ENCODE measurements around the gene SYP.

SYP gene

GRCh38 chrX:49167740-49168108, 32.3 kb downstream of the SYP start:
- TF ChIP-seq ZNF121 (tag by site-specific recombination; IDR thresholded peaks at IDR 0.05), result no peak
- TF ChIP-seq ZNF664 (tag by site-specific recombination; IDR thresholded peaks at IDR 0.05), result peak; percentile 74
- POLR2A ChIA-PET, result interaction anchor here (0.6 to 2.2 kb wide), 5 partner anchors 12 to 101 kb away, joined by 3 to 16 read pairs (median 3); no protein-coding TSS in a partner anchor
- Histone ChIP-seq H3K4me3 (ENCODE audit: low read depth, low read length) (no peak overlapping the region), H3K27ac (ENCODE audit: extremely low read depth, low read depth, low read length) (no peak overlapping the region; the same call in 1 of the 2 replicates), H3K9me3 (ENCODE audit: control insufficient read depth, insufficient read depth, low read depth, low read length) (no peaks in the 10 kb centered on the region), H3K36me3 (ENCODE audit: control insufficient read depth in 2 of 2, insufficient read depth in 1 of 2, low read length in 2 of 2) (no peaks in the 10 kb centered on the region), H3K4me1 (ENCODE audit: control insufficient read depth, insufficient read depth, low read length) (peaks cover 7% of the 10 kb centered on the region)
- CTCF ChIA-PET, result interaction anchor here (0.9 to 2.7 kb wide), 3 partner anchors 9 to 25 kb away, joined by 3 to 16 read pairs (median 14); no protein-coding TSS in a partner anchor

- peak overlapping the region; percentile 77 for H3K27ac ChIP-seq (ENCODE audit: extremely low read depth, low read depth, low read length)
- no peaks in the 10 kb centered on the region for H3K36me3 ChIP-seq (ENCODE audit: control insufficient read depth in 2 of 2, insufficient read depth in 1 of 2, low read length in 2 of 2)
- ChIA-PET POLR2A (interaction anchor here (0.6 to 2.2 kb wide), 12 partner anchors 11 to 491 kb away, joined by 3 to 16 read pairs (median 4); partner anchors contain the start of genes PPP1R3F and TFE3), CTCF (interaction anchor here (0.6 to 2.7 kb wide), 7 partner anchors 11 to 78 kb away, joined by 3 to 16 read pairs (median 4); no protein-coding TSS in a partner anchor)
- H3K4me1 ChIP-seq (ENCODE audit: control insufficient read depth, insufficient read depth, low read length), result peaks cover 7% of the 10 kb centered on the region
- H3K4me3 ChIP-seq (ENCODE audit: low read depth, low read length), result peak overlapping the region; percentile 6; the same call in 1 of the 2 replicates
- no peaks in the 10 kb centered on the region for H3K9me3 ChIP-seq (ENCODE audit: control insufficient read depth, insufficient read depth, low read depth, low read length)
- no peak for TF ChIP-seq ZBTB44 (tag by site-specific recombination; IDR thresholded peaks at IDR 0.05)
- TF ChIP-seq ZNF580 (tag by site-specific recombination; IDR thresholded peaks at IDR 0.05), result no peak
- peak; percentile 37; the same call in 1 of the 2 replicates for TF ChIP-seq HIC1 (tag by site-specific recombination; IDR thresholded peaks at IDR 0.05)
- TF ChIP-seq GLIS2 (tag by site-specific recombination; IDR thresholded peaks at IDR 0.05), result no peak
- peak; percentile 69; the same call in 1 of the 2 replicates for TF ChIP-seq ZBTB20 (tag by site-specific recombination; IDR thresholded peaks at IDR 0.05)
- TF ChIP-seq ZNF830 (tag by site-specific recombination; IDR thresholded peaks at IDR 0.05; ENCODE audit: low read depth), result no peak
- TF ChIP-seq ZXDB (tag by site-specific recombination; IDR thresholded peaks at IDR 0.05), result no peak
- no peak for TF ChIP-seq GLI4 (tag by site-specific recombination; IDR thresholded peaks at IDR 0.05)
- TF ChIP-seq ZNF391 (tag by site-specific recombination; IDR thresholded peaks at IDR 0.05; ENCODE audit: borderline replicate concordance, low read depth), result no peak
- TF ChIP-seq GLIS1 (tag by site-specific recombination; IDR thresholded peaks at IDR 0.05), result no peak
- no peak for TF ChIP-seq ZNF362 (tag by site-specific recombination; IDR thresholded peaks at IDR 0.05)
- no peak for TF ChIP-seq ZNF148 (tag by site-specific recombination; IDR thresholded peaks at IDR 0.05; ENCODE audit: borderline replicate concordance)
- no peak for TF ChIP-seq ZNF132 (tag by site-specific recombination; IDR thresholded peaks at IDR 0.05; ENCODE audit: borderline replicate concordance)
- TF ChIP-seq FEZF1 (tag by site-specific recombination; IDR thresholded peaks at IDR 0.05), result no peak
- no peak for TF ChIP-seq ZNF529 (tag by site-specific recombination; IDR thresholded peaks at IDR 0.05; ENCODE audit: insufficient replicate concordance)
- no peak for TF ChIP-seq ZBTB10 (tag by site-specific recombination; IDR thresholded peaks at IDR 0.05)
- TF ChIP-seq ZNF792 (tag by site-specific recombination; IDR thresholded peaks at IDR 0.05), result no peak
- no peak for TF ChIP-seq ZNF530 (tag by site-specific recombination; IDR thresholded peaks at IDR 0.05; ENCODE audit: low read depth)
These were observed 32.9 kb downstream of the SYP start for GRCh38 chrX:49166914-49167739.
